Measurements from ENCODE around the gene ACP1.

Gene ACP1

GRCh38 chr2:279956-280649 is 15.4 kb downstream of the ACP1 start:
- H3K4me1 Mint-ChIP-seq (ENCODE audit: low read depth): peaks cover 4% of the 10 kb centered on the region
- peaks cover 60% of the 10 kb centered on the region for H3K36me3 Mint-ChIP-seq (ENCODE audit: low read depth)
- H3K27ac Mint-ChIP-seq: no peak overlapping the region
- intact Hi-C loops (cut with micrococcal nuclease): no loop called here
- H3K27me3 Mint-ChIP-seq: peaks cover 4% of the 10 kb centered on the region
- no peak overlapping the region for H3K4me3 Mint-ChIP-seq
- no peaks in the 10 kb centered on the region for H3K9me3 Mint-ChIP-seq

- peaks cover 60% of the 10 kb centered on the region for H3K36me3 Mint-ChIP-seq (ENCODE audit: low read depth)
- intact Hi-C loops (cut with micrococcal nuclease): no loop called here
- H3K27me3 Mint-ChIP-seq: peaks cover 10% of the 10 kb centered on the region
- H3K4me3 Mint-ChIP-seq: no peak overlapping the region
- H3K9me3 Mint-ChIP-seq: no peaks in the 10 kb centered on the region
- H3K4me1 Mint-ChIP-seq (ENCODE audit: low read depth): no peaks in the 10 kb centered on the region
- H3K27ac Mint-ChIP-seq: no peak overlapping the region
Measured at GRCh38 chr2:280650-281110, 15.9 kb downstream of the ACP1 start.

GRCh38 chr2:281381-281780 is 16.6 kb downstream of the ACP1 start:
- Mint-ChIP-seq H3K36me3 (ENCODE audit: low read depth) (peaks cover 54% of the 10 kb centered on the region), H3K4me3 (no peak overlapping the region), H3K9me3 (no peaks in the 10 kb centered on the region), H3K4me1 (ENCODE audit: low read depth) (no peaks in the 10 kb centered on the region), H3K27me3 (peaks cover 17% of the 10 kb centered on the region), H3K27ac (no peak overlapping the region)
- intact Hi-C loops (cut with micrococcal nuclease): no loop called here

GRCh38 chr2:282371-283263 is 17.9 kb downstream of the ACP1 start:
- intact Hi-C loops (cut with micrococcal nuclease): no loop called here
- H3K27me3 Mint-ChIP-seq: peaks cover 26% of the 10 kb centered on the region
- no peak overlapping the region for H3K4me3 Mint-ChIP-seq
- H3K9me3 Mint-ChIP-seq: no peaks in the 10 kb centered on the region
- peaks cover 42% of the 10 kb centered on the region for H3K36me3 Mint-ChIP-seq (ENCODE audit: low read depth)
- H3K27ac Mint-ChIP-seq: no peak overlapping the region
- no peaks in the 10 kb centered on the region for H3K4me1 Mint-ChIP-seq (ENCODE audit: low read depth)

GRCh38 chr2:283996-284794 is 19.4 kb downstream of the ACP1 start:
- intact Hi-C loops (cut with micrococcal nuclease): no loop called here
- Mint-ChIP-seq H3K4me3 (no peak overlapping the region), H3K27ac (no peak overlapping the region), H3K27me3 (peaks cover 32% of the 10 kb centered on the region), H3K9me3 (no peaks in the 10 kb centered on the region), H3K4me1 (ENCODE audit: low read depth) (no peaks in the 10 kb centered on the region), H3K36me3 (ENCODE audit: low read depth) (peaks cover 26% of the 10 kb centered on the region)

GRCh38 chr2:284896-285492 is 20.2 kb downstream of the ACP1 start:
- intact Hi-C loops (cut with micrococcal nuclease): no loop called here
- Mint-ChIP-seq H3K27ac (no peak overlapping the region), H3K4me3 (no peak overlapping the region), H3K9me3 (no peaks in the 10 kb centered on the region), H3K4me1 (ENCODE audit: low read depth) (no peaks in the 10 kb centered on the region), H3K36me3 (ENCODE audit: low read depth) (peaks cover 22% of the 10 kb centered on the region), H3K27me3 (peaks cover 40% of the 10 kb centered on the region)

- H3K4me3 Mint-ChIP-seq: no peak overlapping the region
- H3K27me3 Mint-ChIP-seq: peaks cover 44% of the 10 kb centered on the region
- H3K9me3 Mint-ChIP-seq: no peaks in the 10 kb centered on the region
- intact Hi-C loops (cut with micrococcal nuclease): no loop called here
- H3K36me3 Mint-ChIP-seq (ENCODE audit: low read depth): peaks cover 19% of the 10 kb centered on the region
- H3K27ac Mint-ChIP-seq: no peak overlapping the region
- no peaks in the 10 kb centered on the region for H3K4me1 Mint-ChIP-seq (ENCODE audit: low read depth)
Measured at GRCh38 chr2:285531-285930, 20.8 kb downstream of the ACP1 start.

GRCh38 chr2:286035-286434 is 21.3 kb downstream of the ACP1 start:
- intact Hi-C loops (cut with micrococcal nuclease): no loop called here
- H3K4me1 Mint-ChIP-seq (ENCODE audit: low read depth): no peaks in the 10 kb centered on the region
- peaks cover 46% of the 10 kb centered on the region for H3K27me3 Mint-ChIP-seq
- H3K4me3 Mint-ChIP-seq: no peak overlapping the region
- peaks cover 14% of the 10 kb centered on the region for H3K36me3 Mint-ChIP-seq (ENCODE audit: low read depth)
- H3K9me3 Mint-ChIP-seq: no peaks in the 10 kb centered on the region
- no peak overlapping the region for H3K27ac Mint-ChIP-seq

GRCh38 chr2:286774-287392 is 22.1 kb downstream of the ACP1 start:
- Mint-ChIP-seq H3K4me3 (no peak overlapping the region), H3K27ac (no peak overlapping the region)
- intact Hi-C loops (cut with micrococcal nuclease): no loop called here

GRCh38 chr2:287471-287885 is 22.7 kb downstream of the ACP1 start:
- H3K27ac Mint-ChIP-seq: no peak overlapping the region
- H3K36me3 Mint-ChIP-seq (ENCODE audit: low read depth): no peaks in the 10 kb centered on the region
- H3K27me3 Mint-ChIP-seq: peaks cover 53% of the 10 kb centered on the region
- intact Hi-C loops (cut with micrococcal nuclease): no loop called here
- H3K9me3 Mint-ChIP-seq: no peaks in the 10 kb centered on the region
- H3K4me3 Mint-ChIP-seq: no peak overlapping the region
- H3K4me1 Mint-ChIP-seq (ENCODE audit: low read depth): no peaks in the 10 kb centered on the region

More at GRCh38 chr2:286774-287392, 22.1 kb downstream of the ACP1 start:
- H3K9me3 Mint-ChIP-seq: no peaks in the 10 kb centered on the region
- H3K36me3 Mint-ChIP-seq (ENCODE audit: low read depth): peaks cover 6% of the 10 kb centered on the region
- H3K27me3 Mint-ChIP-seq: peaks cover 49% of the 10 kb centered on the region
- H3K4me1 Mint-ChIP-seq (ENCODE audit: low read depth): no peaks in the 10 kb centered on the region

GRCh38 chr2:287911-288757 is 23.4 kb downstream of the ACP1 start, which contains the start of gene ALKAL2:
Gene ALKAL2 (minus strand): TSS chr2:288091. CDS start chr2:287835, 256 bp downstream.
- Mint-ChIP-seq H3K27me3 (peaks cover 55% of the 10 kb centered on the region), H3K4me3 (no peak within 1 kb of the TSS), H3K36me3 (ENCODE audit: low read depth) (no peaks in the 10 kb centered on the region), H3K4me1 (ENCODE audit: low read depth) (no peaks in the 10 kb centered on the region), H3K9me3 (no peaks in the 10 kb centered on the region), H3K27ac (no peak within 1 kb of the TSS)
- intact Hi-C loops (cut with micrococcal nuclease): no loop called here

GRCh38 chr2:288758-289361 is 24.1 kb downstream of the ACP1 start:
- Mint-ChIP-seq H3K27ac (no peak overlapping the region), H3K4me1 (ENCODE audit: low read depth) (no peaks in the 10 kb centered on the region), H3K4me3 (no peak overlapping the region), H3K36me3 (ENCODE audit: low read depth) (no peaks in the 10 kb centered on the region), H3K27me3 (peaks cover 55% of the 10 kb centered on the region), H3K9me3 (no peaks in the 10 kb centered on the region)
- intact Hi-C loops (cut with micrococcal nuclease): no loop called here

Data from dendritic cell treated with granulocyte-macrophage colony-stimulating factor and Interleukin-4, amounts not matched to agents 40 ng/mL and 50 ng/mL, for 4 days (primary cell).